ENCODE measurements around the gene GPATCH8. TPM values are rescaled to one million over a fixed set of nuclear protein-coding genes. Genes with fewer than 3 reads are reported as not detected.

The GPATCH8 gene
- total RNA-seq, 1 donor from 2014 or later, result 44.1 TPM

DNA sequence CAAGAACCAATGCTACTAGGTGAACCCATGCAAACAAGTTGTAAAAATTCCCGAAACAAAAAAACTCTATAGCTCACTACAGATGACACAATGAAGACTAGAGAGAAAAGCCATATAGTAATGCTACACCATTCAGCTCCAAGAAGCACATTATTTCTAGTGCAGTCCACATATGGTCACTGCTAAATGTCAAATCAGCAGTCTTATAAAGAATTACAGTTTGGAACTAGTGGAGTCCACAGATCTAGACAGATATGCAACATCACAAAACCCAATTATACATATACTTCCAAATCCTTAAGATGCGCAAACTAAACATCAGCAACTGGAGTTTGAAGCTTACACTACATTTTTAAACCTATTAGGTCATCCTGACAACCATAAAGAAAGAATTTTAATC, 33.5 kb downstream of the GPATCH8 start:
- TF ChIP-seq, protein P1, sequence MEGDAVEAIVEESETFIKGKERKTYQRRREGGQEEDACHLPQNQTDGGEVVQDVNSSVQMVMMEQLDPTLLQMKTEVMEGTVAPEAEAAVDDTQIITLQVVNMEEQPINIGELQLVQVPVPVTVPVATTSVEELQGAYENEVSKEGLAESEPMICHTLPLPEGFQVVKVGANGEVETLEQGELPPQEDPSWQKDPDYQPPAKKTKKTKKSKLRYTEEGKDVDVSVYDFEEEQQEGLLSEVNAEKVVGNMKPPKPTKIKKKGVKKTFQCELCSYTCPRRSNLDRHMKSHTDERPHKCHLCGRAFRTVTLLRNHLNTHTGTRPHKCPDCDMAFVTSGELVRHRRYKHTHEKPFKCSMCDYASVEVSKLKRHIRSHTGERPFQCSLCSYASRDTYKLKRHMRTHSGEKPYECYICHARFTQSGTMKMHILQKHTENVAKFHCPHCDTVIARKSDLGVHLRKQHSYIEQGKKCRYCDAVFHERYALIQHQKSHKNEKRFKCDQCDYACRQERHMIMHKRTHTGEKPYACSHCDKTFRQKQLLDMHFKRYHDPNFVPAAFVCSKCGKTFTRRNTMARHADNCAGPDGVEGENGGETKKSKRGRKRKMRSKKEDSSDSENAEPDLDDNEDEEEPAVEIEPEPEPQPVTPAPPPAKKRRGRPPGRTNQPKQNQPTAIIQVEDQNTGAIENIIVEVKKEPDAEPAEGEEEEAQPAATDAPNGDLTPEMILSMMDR (IDR thresholded peaks at IDR 0.05), result no peak
- TF ChIP-seq EZH2phosphoT487 (IDR thresholded peaks at IDR 0.05) (no peak), EZH2 (IDR thresholded peaks at IDR 0.05) (no peak)
- peaks cover 19% of the 10 kb centered on the region for H3K36me3 ChIP-seq
- no peak overlapping the region for H3K4me3 Mint-ChIP-seq
- peaks cover 10% of the 10 kb centered on the region for H3K4me1 Mint-ChIP-seq
- H3K4me2 ChIP-seq, result no peak overlapping the region
- H3K27ac ChIP-seq, result no peak overlapping the region
- H3K9me3 Mint-ChIP-seq, result no peaks in the 10 kb centered on the region
- H3F3A ChIP-seq (ENCODE audit: low read depth), result peaks cover 13% of the 10 kb centered on the region
- H3K9me3 ChIP-seq (ENCODE audit: low read depth), result no peaks in the 10 kb centered on the region
- H3K79me2 ChIP-seq (ENCODE audit: low read depth), result peaks cover 100% of the 10 kb centered on the region
- H3K4me1 ChIP-seq, result peaks cover 4% of the 10 kb centered on the region
- H2AFZ ChIP-seq (replicated peaks), result no peak overlapping the region
- no peak overlapping the region for H3K9ac ChIP-seq
- peaks cover 11% of the 10 kb centered on the region for H3K36me3 Mint-ChIP-seq
- DNase-seq (ENCODE audit: low spot score), result no peak
- H3K4me3 ChIP-seq, result no peak overlapping the region
- no peaks in the 10 kb centered on the region for H3K27me3 ChIP-seq
- H3K27ac Mint-ChIP-seq, result no peak overlapping the region
- H3K27me3 Mint-ChIP-seq (ENCODE audit: insufficient read depth, low read depth), result no peaks in the 10 kb centered on the region
- H4K20me1 ChIP-seq (ENCODE audit: low read depth), result peaks cover 50% of the 10 kb centered on the region

DNA sequence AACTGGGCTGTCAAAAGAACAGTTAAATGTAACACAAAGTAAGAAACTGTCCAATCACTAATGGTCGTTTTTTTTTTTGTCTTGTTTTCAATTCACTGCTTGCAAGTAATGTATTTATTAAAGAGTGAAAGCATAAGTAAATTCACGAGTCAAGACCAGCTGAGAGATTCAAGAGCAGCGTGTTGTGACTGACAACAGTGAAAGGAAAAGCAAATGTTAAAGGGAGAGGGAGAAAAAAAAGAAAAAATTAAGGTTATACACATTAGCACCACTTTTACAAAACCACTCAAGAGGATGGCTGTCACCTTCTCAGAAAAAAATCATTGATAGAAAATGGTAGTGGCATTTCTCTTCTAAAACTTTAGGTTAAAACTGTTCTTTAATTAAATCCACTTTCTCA, 36.1 kb downstream of the GPATCH8 start:
- no peak overlapping the region for H3K9ac ChIP-seq
- no peak overlapping the region for H3K4me2 ChIP-seq
- H3K27ac Mint-ChIP-seq, result no peak overlapping the region
- no peaks in the 10 kb centered on the region for H3K9me3 Mint-ChIP-seq
- no peaks in the 10 kb centered on the region for H3K27me3 ChIP-seq
- peaks cover 9% of the 10 kb centered on the region for H3K36me3 ChIP-seq
- no peak overlapping the region for H3K27ac ChIP-seq
- H3K4me3 Mint-ChIP-seq, result no peak overlapping the region
- peaks cover 49% of the 10 kb centered on the region for H4K20me1 ChIP-seq (ENCODE audit: low read depth)
- H3K9me3 ChIP-seq (ENCODE audit: low read depth), result no peaks in the 10 kb centered on the region
- no peaks in the 10 kb centered on the region for H3F3A ChIP-seq (ENCODE audit: low read depth)
- DNase-seq (ENCODE audit: low spot score), result no peak
- H3K4me3 ChIP-seq, result no peak overlapping the region
- H3K27me3 Mint-ChIP-seq (ENCODE audit: insufficient read depth, low read depth), result no peaks in the 10 kb centered on the region
- H2AFZ ChIP-seq (replicated peaks), result no peak overlapping the region
- peaks cover 4% of the 10 kb centered on the region for H3K4me1 ChIP-seq
- TF ChIP-seq EZH2phosphoT487 (IDR thresholded peaks at IDR 0.05) (no peak), EZH2 (IDR thresholded peaks at IDR 0.05) (no peak)
- TF ChIP-seq, protein P1 (IDR thresholded peaks at IDR 0.05), result no peak
- H3K79me2 ChIP-seq (ENCODE audit: low read depth), result peaks cover 93% of the 10 kb centered on the region
- H3K4me1 Mint-ChIP-seq, result peaks cover 8% of the 10 kb centered on the region
- peaks cover 15% of the 10 kb centered on the region for H3K36me3 Mint-ChIP-seq

DNA sequence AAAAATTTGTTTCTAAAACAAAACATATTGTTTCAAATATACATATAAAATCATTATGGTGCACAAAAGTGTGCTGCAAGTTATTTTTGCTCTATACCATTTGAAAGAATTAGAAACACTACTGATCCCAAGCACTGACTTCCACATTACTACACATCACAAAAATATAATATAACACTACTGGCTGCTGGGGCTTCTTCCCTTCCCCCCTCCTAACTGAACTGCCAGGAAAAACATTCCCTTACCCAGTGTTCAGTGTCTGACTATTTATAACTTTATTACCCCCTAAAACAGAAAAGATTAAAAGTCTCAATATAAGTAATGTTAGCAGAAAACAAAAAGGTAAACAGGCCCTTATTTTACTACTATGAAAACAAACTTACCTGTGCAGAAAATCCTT, 36.9 kb downstream of the GPATCH8 start:
- Mint-ChIP-seq H3K4me1 (peaks cover 6% of the 10 kb centered on the region), H3K27me3 (ENCODE audit: insufficient read depth, low read depth) (no peaks in the 10 kb centered on the region), H3K27ac (no peak overlapping the region), H3K4me3 (no peak overlapping the region), H3K36me3 (peaks cover 17% of the 10 kb centered on the region), H3K9me3 (no peaks in the 10 kb centered on the region)
- no peak overlapping the region for H3K9ac ChIP-seq
- no peaks in the 10 kb centered on the region for H3K27me3 ChIP-seq
- TF ChIP-seq, protein P1 (IDR thresholded peaks at IDR 0.05), result no peak
- no peak for TF ChIP-seq EZH2 (IDR thresholded peaks at IDR 0.05)
- H3K4me1 ChIP-seq, result peaks cover 4% of the 10 kb centered on the region
- no peak overlapping the region for H3K4me3 ChIP-seq
- H2AFZ ChIP-seq (replicated peaks), result no peak overlapping the region
- peaks cover 91% of the 10 kb centered on the region for H3K79me2 ChIP-seq (ENCODE audit: low read depth)
- H3K9me3 ChIP-seq (ENCODE audit: low read depth), result no peaks in the 10 kb centered on the region
- no peak overlapping the region for H3K4me2 ChIP-seq
- H3K27ac ChIP-seq, result no peak overlapping the region
- no peaks in the 10 kb centered on the region for H3F3A ChIP-seq (ENCODE audit: low read depth)
- DNase-seq (ENCODE audit: low spot score), result no peak
- H4K20me1 ChIP-seq (ENCODE audit: low read depth), result peaks cover 46% of the 10 kb centered on the region
- peaks cover 7% of the 10 kb centered on the region for H3K36me3 ChIP-seq

Data from neural progenitor cell (in vitro differentiated cells).